GM21515 (cell line): ENCODE measurements around the gene FARSA.
"Not testable (repeated sequence)": the region's sequence is repeated elsewhere in the genome, so short reads cannot be mapped to it uniquely, and the experiment has no call there.

Experiments used
- ATAC-seq: cut with Tn5 transposase; IDR thresholded peaks from one replicate; pipeline ENCODE4 v1.9.1; 2021; ENCODE audit not compliant: unreplicated experiment

Gene FARSA

GRCh38 chr19:12954612-12954962, 21.1 kb upstream of the FARSA start:
- no peak for ATAC-seq

- no peak for ATAC-seq
These were observed 20.5 kb upstream of the FARSA start for GRCh38 chr19:12953799-12954611.

GRCh38 chr19:12953138-12953798, 19.8 kb upstream of the FARSA start:
- no peak for ATAC-seq

GRCh38 chr19:12952488-12953137, 19.1 kb upstream of the FARSA start:
- no peak for ATAC-seq

- not testable (repeated sequence) for ATAC-seq
These were observed 18.5 kb upstream of the FARSA start for GRCh38 chr19:12952050-12952449.

- no peak for ATAC-seq
These were observed 16.1 kb upstream of the FARSA start for GRCh38 chr19:12949363-12950283.

GRCh38 chr19:12948612-12949362, 15.3 kb upstream of the FARSA start:
- no peak for ATAC-seq

GRCh38 chr19:12947702-12948611, 14.4 kb upstream of the FARSA start:
- no peak for ATAC-seq

GRCh38 chr19:12946731-12947496, 13.4 kb upstream of the FARSA start:
- no peak for ATAC-seq

GRCh38 chr19:12946092-12946721, 12.7 kb upstream of the FARSA start:
- ATAC-seq: peak; percentile 30

GRCh38 chr19:12945479-12946091, 12.1 kb upstream of the FARSA start, which contains the start of gene RAD23A:
RAD23A (plus strand) TSS chr19:12945862; CDS start chr19:12945949, 87 bp downstream.
- peak; percentile 55 for ATAC-seq

GRCh38 chr19:12944104-12944674, 10.7 kb upstream of the FARSA start:
- ATAC-seq: no peak

GRCh38 chr19:12943437-12944044, 10.0 kb upstream of the FARSA start:
- no peak for ATAC-seq

GRCh38 chr19:12940897-12941296, 7.4 kb upstream of the FARSA start:
- ATAC-seq: no peak

- no peak for ATAC-seq
These were observed 6.5 kb upstream of the FARSA start for GRCh38 chr19:12939975-12940423.

- ATAC-seq: peak; percentile 2
These were observed 5.5 kb upstream of the FARSA start for GRCh38 chr19:12938779-12939601.
